WERI-Rb-1 (cell line): ENCODE measurements around the gene RHOH.

Experiments used
- DNase-seq: peaks from one replicate; pipeline ENCODE4 v3.0.0-alpha.2; 2020
- H3K27ac ChIP-seq: fragments of 250-450 bp; sonication (Bioruptor Pico); 2 replicates; pipeline ENCODE4 v1.5.1; 2020; ENCODE audit warnings: mild to moderate bottlenecking, moderate library complexity
- H3K27me3 ChIP-seq: fragments of 250-450 bp; sonication (Bioruptor Pico); 2 replicates; pipeline ENCODE4 v1.5.1; 2021; ENCODE audit warnings: mild to moderate bottlenecking, low read depth, moderate library complexity; ENCODE audit not compliant: insufficient read depth, severe bottlenecking
- H3K36me3 ChIP-seq: fragments of 250-450 bp; sonication (Bioruptor Pico); 2 replicates; pipeline ENCODE4 v1.5.1; 2020; ENCODE audit warnings: mild to moderate bottlenecking, moderate library complexity
- H3K4me3 ChIP-seq: 2 replicates; pipeline ENCODE4 v1.5.1; 2011; ENCODE audit warnings: low read depth, mild to moderate bottlenecking, control low read depth, low read length
- H3K9me3 ChIP-seq: fragments of 250-450 bp; sonication (Bioruptor Pico); 2 replicates; pipeline ENCODE4 v1.5.1; 2021; ENCODE audit warnings: mild to moderate bottlenecking, moderate library complexity; ENCODE audit not compliant: severe bottlenecking
- TF ChIP-seq, protein P1 (sequence below): IDR thresholded peaks from 2 replicates; pipeline ENCODE4 v1.5.1; 2011; ENCODE audit warnings: low read depth, mild to moderate bottlenecking, control low read depth, inconsistent platforms, low read length

The RHOH gene

DNA sequence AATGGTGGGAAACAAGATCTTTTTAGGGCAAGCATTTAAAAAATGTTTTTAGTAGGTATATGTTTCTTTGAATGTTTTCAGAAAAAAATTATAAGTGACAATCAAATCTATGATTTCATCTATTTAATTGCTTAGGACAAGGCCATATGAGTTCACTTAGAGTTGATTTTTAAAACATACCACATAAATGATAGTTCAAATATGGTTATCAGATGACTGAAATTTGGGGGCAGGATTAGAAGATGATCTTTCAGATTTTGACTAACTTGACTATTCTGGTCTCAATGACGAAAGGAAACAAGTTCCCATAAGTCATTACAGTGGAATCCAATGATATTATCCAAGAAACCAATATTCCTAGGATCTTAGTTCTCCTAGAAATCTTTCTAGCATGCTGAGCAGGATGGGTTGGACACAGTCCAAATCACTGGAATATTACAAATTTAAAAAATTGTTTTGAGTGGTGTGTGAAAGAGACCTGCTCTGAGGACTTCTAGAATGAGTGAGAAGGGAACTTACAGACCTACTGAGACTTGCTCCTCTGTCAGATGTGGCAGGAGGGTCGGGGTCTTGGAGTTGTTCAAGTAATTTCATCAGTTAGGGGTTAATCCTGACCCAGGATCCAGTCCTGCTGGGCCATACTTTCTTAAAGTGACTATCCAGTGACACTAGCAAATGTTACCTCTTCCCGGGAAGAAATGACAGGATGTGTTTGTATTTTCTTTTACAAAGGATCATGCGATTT, 20.0 kb downstream of the RHOH start:
- Histone ChIP-seq H3K27ac (no peak overlapping the region), H3K27me3 (no peaks in the 10 kb centered on the region), H3K4me3 (no peak overlapping the region), H3K9me3 (no peaks in the 10 kb centered on the region), H3K36me3 (no peaks in the 10 kb centered on the region)
- TF ChIP-seq, protein P1, sequence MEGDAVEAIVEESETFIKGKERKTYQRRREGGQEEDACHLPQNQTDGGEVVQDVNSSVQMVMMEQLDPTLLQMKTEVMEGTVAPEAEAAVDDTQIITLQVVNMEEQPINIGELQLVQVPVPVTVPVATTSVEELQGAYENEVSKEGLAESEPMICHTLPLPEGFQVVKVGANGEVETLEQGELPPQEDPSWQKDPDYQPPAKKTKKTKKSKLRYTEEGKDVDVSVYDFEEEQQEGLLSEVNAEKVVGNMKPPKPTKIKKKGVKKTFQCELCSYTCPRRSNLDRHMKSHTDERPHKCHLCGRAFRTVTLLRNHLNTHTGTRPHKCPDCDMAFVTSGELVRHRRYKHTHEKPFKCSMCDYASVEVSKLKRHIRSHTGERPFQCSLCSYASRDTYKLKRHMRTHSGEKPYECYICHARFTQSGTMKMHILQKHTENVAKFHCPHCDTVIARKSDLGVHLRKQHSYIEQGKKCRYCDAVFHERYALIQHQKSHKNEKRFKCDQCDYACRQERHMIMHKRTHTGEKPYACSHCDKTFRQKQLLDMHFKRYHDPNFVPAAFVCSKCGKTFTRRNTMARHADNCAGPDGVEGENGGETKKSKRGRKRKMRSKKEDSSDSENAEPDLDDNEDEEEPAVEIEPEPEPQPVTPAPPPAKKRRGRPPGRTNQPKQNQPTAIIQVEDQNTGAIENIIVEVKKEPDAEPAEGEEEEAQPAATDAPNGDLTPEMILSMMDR = no peak
- no peak for DNase-seq

GRCh38 chr4:40221744-40222143, 24.9 kb downstream of the RHOH start:
- Histone ChIP-seq H3K36me3 (no peaks in the 10 kb centered on the region), H3K27me3 (no peaks in the 10 kb centered on the region), H3K4me3 (no peak overlapping the region), H3K27ac (no peak overlapping the region), H3K9me3 (peaks cover 6% of the 10 kb centered on the region)
- TF ChIP-seq, protein P1 = no peak
- DNase-seq = no peak

DNA sequence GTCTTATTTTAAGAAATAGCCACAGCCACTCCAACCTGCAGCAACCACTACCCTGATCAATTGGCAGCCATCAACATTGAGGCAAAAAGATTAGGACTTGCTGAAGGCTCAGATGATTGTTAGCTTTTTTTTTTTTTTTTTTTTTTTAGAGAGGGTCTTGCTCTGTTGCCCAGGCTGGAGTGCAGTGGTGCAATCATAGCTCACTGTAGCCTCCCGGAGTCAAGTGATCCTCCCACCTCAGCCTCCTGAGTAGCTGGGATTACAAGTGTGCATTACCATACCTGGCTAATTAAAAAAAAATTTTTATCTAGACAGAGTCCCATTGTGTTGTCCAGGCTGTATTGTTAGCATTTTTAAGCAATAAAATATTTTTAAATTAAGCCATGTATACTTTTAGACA, 26.5 kb downstream of the RHOH start:
- Histone ChIP-seq H3K27me3 (no peaks in the 10 kb centered on the region), H3K36me3 (no peaks in the 10 kb centered on the region), H3K4me3 (no peak overlapping the region), H3K9me3 (peaks cover 6% of the 10 kb centered on the region), H3K27ac (no peak overlapping the region)
- no peak for DNase-seq
- TF ChIP-seq, protein P1 = no peak

- TF ChIP-seq, protein P1 = no peak
- Histone ChIP-seq H3K4me3 (no peak overlapping the region), H3K27ac (no peak overlapping the region), H3K27me3 (no peaks in the 10 kb centered on the region), H3K9me3 (peaks cover 6% of the 10 kb centered on the region), H3K36me3 (no peaks in the 10 kb centered on the region)
- DNase-seq = no peak
Observed at GRCh38 chr4:40224432-40224831, 27.6 kb downstream of the RHOH start.

GRCh38 chr4:40225497-40225896, 28.7 kb downstream of the RHOH start:
- Histone ChIP-seq H3K27ac (no peak overlapping the region), H3K36me3 (no peaks in the 10 kb centered on the region), H3K27me3 (no peaks in the 10 kb centered on the region), H3K9me3 (peaks cover 6% of the 10 kb centered on the region), H3K4me3 (no peak overlapping the region)
- TF ChIP-seq, protein P1 = no peak
- no peak for DNase-seq

- Histone ChIP-seq H3K27me3 (no peaks in the 10 kb centered on the region), H3K4me3 (no peak overlapping the region), H3K27ac (no peak overlapping the region), H3K9me3 (peaks cover 4% of the 10 kb centered on the region), H3K36me3 (no peaks in the 10 kb centered on the region)
- DNase-seq = no peak
- TF ChIP-seq, protein P1 = no peak
Observed at GRCh38 chr4:40227284-40227683, 30.5 kb downstream of the RHOH start.
